HG03196 (cell line): Measurements from ENCODE around the gene HOXC4.

Experiments used
- ATAC-seq: cut with Tn5 transposase; IDR thresholded peaks from one replicate; pipeline ENCODE4 v1.9.1; 2021; ENCODE audit not compliant: unreplicated experiment

HOXC4 gene

GRCh38 chr12:54053751-54054741 is at the start of gene HOXC4:
Gene HOXC4, plus strand, starts transcription at chr12:54053835. Its CDS starts 88 bp downstream, at chr12:54053923.
- no peak for ATAC-seq

DNA sequence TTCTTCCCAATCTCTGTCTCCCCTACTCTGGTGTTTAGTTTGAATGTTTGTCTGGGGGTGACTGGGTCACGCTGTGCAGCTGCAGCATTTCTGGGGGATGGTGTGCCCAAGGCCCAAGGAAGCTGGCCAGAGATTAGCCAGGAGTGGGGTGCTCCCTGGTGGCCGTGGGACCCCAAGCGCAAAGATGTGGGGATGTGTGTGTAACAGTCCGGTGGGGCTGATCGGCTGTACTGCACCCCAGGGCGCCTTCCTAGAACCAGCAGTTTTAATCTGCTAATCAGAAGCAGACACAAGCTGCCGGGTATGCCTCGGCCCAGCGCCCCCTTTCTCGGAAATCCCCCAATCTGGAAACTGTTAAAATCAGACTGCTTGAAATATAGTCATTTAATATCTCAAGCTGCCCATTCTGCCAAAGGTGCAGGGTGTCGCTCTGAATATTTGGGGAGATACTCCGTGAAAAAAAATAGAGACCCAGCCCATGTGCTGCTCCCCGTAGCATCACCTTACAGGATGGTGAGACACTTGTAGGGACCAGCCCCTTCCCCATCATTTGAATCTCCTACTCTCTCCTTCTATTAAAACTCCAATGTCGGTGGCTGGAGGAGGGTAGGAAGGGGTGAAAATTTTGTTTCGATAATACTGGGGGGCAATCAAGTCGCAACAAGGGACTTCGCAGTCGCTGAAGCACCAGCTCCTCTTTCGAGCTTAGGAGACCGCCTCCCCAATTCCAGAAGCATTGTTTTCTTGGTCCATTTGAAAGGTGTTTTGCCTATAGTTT is 49.4 kb upstream of the HOXC4 start:
- ATAC-seq: no peak

- ATAC-seq: no peak
Observed at GRCh38 chr12:54004841-54005530, 48.6 kb upstream of the HOXC4 start.

DNA sequence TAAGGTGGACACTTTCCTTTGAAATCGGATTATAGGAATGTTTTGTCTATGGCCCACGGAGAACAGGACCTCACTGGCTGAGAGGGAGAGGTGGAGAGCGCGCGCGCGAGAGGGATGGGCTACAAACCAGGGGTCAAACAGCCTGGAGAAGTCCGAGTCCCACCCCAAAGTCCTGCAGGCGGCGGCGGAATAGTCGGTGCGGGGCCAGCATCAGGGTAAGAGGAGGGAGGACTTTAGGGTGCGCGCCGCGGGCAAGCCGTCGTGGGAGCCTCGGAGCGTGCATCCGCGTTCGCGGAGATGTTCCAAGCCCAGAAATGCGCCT is 48.1 kb upstream of the HOXC4 start:
- no peak for ATAC-seq

- ATAC-seq: no peak
Observed at GRCh38 chr12:54005853-54006558, 47.6 kb upstream of the HOXC4 start.

DNA sequence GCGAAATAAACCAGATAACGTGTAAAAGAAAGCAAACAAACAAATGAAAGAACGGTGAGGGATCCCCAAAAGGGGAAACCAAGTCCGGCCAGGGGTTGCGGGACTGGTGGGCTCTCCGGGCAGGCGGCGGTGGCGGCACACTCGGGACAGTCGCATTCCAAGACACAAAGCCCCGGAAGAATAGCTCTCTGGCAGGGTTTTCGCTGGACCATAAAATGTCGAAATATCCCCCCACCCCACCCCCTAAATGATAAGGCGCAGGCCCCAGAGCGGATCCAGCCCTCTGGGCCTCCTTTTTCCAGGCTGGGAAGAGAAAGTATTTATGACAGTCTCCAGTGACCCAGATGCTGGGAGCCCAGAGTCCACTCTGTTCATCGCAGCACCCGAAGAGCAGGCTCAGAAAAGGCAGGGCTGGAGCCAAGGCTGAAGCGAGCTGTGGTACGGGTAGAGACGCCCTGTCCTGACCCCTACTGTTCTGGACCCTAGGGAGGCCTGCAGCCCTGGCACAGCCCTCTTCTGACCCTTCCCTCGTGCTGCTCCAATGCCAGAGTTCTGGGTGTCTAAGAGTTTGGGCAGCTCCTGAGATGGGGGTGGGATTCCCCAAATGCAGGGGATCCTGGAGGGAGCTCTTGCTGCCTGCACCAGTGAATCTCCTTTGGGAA is 46.9 kb upstream of the HOXC4 start:
- no peak for ATAC-seq

DNA sequence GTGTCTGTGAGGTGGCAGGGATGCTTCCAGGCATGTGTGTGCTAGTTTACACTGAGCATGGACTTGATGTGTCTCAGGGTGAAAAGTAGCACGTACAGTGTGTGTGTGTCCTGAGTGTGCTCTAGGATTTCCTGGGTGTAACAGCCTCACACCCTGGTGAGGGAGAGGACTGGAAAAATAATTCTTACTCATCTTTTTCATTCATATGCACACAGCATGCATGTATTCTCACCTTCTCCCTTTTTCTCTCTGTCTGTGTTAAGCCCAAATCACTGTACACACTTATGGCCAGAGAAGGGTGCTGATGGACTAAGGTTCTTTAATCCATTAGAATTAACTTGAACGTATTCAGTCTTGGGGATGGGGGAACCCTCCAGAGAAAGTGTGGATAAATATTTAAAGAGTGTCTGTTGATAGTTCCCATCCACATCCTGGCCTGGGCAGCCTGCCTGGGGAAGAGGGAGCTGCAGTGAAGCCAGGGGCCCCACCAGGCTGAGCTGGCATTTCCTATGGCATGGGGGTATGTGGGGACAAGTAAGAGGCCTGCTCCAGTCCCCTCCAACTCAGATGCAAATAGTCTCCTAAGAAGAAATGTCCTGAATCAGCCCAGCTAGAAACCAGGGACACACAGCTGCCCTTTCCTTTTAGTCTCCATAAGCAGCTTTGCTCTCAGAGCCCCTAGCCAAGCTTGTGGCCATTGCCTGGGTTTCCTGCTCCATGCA is 45.9 kb upstream of the HOXC4 start:
- no peak for ATAC-seq

DNA sequence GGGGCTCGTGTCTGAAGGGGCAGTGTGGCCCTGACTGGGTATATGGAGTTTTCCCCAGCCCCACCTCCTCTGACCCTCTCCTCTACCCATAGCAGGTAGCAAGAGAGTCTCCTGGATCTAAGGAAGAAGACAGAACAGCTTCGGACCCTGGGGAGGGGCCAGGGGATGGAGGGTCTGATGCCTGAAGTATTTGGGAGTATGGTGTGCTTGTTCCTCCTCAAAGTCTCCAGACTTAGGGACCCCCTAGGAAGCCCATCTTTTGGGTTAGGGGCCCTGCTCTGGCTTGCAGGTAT is 45.4 kb upstream of the HOXC4 start:
- no peak for ATAC-seq

DNA sequence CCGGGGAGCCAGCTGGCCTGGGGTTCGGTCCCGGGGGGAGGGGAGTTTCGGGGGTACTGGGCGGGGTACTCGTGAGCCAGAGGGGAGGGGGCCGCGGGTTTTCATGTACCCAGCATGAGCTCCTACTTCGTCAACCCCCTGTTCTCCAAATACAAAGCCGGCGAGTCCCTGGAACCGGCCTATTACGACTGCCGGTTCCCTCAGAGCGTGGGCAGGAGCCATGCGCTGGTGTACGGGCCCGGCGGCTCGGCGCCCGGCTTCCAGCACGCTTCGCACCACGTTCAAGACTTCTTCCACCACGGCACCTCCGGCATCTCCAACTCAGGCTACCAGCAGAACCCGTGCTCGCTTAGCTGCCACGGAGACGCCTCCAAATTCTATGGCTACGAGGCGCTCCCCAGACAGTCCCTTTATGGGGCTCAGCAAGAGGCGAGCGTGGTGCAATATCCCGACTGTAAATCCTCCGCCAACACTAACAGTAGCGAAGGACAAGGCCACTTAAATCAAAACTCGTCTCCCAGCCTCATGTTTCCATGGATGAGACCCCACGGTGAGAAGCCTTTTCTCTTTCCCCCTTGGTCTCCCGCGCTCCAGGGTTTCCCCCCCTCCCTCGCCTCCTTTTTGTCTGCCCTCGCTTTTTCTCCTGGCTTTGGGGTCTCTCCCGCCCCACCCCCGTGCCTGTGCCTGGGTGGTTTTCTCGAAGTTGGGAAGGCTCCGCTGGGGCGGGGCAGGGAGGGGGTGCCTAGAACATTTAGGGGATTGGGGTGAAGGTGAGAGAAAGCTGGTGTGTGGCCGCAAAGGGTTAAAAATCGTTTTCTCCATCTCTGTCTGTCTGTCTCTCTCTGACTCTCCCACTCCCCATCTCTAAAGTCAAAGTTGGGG is 44.2 kb upstream of the HOXC4 start:
- no peak for ATAC-seq

DNA sequence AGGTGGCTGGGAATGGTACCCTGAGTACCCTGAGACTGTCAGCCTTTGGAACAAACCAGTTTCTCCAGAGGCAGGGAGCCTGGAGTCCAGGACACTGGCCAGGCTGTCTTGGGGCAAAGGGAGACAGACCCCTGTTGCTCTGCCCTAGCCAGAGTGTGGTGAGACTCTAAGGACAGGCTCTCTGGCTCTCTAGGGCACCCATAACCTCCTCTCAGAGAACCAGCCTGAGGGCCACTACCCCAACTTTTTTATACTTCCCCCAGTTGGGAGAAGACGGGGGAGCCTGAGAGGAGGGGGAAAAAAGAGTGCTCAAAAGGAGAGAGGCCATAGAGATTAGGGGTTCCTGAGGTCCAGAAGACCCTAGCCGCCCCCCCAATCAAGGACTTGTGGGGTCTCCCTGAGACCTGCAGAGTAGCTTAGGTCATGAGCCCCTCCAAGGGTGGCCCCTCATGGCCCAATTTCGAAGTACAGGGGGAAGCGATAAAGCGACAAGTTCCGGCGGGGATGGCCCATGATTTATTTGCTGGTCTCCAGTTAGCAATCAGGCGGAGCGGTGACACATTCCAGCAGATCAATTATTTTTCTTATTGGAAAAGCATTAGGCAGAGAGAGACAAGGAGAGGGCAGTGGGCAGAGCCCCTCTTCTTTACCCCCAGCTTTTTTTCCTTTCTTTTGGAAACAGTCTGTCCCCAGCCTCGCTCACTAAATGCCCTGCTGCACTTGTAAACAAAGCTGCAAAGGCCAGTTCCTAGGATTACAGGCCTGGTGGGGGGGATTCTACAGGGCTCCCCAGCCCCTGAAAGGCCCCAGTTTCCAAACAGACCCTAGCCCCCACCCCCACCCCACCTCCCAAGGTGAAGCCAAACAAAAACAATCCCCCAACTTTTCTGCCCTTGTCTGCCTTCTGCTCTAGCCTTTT is 43.3 kb upstream of the HOXC4 start:
- no peak for ATAC-seq

- no peak for ATAC-seq
Observed at GRCh38 chr12:54010972-54011664, 42.5 kb upstream of the HOXC4 start.

DNA sequence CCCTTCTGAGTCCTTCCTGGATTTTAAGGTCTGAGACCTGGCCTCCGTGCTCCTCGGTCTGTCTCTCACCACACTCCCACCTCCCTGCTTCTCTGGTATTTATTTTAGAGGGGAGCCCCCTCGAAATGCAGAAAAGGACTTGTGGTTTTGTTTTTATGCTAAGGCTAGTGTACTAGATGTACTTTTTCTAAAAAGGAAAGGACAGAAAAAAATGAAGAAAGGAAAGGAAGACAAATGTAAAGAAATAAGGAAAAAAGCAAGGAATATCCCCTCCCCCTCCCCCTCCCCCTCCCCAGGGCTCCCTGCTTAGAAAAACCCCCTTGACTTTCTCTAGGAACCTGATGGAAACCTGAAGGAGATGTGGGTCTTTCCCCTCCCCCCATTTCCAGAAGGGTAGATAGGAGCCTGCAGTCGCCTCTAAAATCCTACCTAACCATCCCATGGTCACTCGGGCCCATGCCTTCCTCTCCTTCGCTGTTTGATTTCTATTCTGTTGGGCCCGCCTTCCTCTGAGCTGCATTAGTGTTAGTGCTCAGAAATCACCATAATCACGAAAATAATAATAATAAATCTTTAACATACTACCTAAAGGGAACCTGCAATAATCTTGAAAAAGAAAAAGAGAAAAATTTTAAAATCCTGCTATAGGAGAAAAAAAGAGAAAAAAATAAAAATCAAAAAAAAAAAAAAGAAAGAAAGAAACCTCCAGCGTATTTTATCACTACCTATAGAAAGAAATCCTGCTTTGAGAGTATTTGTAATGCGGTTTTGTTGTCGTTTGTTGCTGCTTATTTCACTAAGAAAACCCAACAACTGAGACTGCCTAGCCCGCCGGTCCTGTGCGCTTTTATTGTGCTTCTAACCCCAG is 41.7 kb upstream of the HOXC4 start:
- no peak for ATAC-seq

DNA sequence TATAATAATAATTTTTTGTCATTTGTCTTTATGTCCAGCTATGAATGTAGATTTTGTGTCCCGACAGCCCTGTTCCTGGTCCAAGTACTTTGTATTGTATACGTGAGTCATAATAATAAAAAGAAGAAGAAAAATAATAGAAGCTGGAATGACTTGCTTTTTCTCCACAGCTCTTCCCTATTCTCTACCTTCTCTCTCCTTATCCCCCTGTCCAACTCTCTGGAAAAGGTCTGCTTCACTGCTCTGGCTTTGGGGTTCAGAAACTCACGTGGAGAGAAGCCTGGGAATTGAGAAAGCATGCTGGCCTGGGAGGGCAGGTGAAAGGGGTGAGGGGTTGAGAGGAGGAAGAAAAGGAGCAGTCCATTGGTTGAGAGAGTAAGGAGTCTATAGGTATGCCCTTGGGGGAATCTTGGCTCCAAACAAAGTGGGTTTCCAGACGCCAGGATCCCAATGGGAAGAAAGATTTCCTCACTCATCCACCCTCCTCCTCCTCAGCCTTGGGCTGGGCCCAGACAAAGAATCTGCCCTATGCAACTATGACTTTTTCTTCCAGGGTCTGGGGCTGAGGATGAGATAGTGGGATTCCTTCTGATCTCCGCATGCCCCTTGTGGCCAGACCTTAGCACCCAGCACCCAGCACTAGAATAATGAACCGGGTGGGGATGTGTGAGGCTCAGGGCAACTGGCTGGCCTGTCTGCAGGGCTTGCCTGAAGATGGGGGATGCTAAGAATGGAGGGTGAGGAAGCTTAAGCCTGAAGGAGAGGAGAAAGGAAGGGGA is 40.8 kb upstream of the HOXC4 start:
- no peak for ATAC-seq

- ATAC-seq: no peak
Observed at GRCh38 chr12:54014377-54015017, 39.1 kb upstream of the HOXC4 start.
